T-helper 17 cell (primary cell): ENCODE results near the gene MSI2. TPM values are rescaled to one million over a fixed set of nuclear protein-coding genes. Genes with fewer than 3 reads are reported as not detected.

Experiments
- ATAC-seq: fragments of 150-1000 bp; cut with Tn5 transposase; 2 replicates; pipeline ENCODE4 v1.10.0; 2021; ENCODE audit warnings: mild to moderate bottlenecking, moderate library complexity
- DNase-seq, 3 donors: peaks; one replicate each; pipeline versions ENCODE4 v3.0.0 to v3.0.0-alpha.2; 2020 to 2021
- H3K9me3 ChIP-seq: one replicate; pipeline ENCODE4 v1.7.0; 2013; ENCODE audit warnings: low read length, mild to moderate bottlenecking; ENCODE audit not compliant: control insufficient read depth, poor library complexity, severe bottlenecking
- H3K27ac Mint-ChIP-seq: one replicate; pipeline ENCODE4 v1.8.0; 2022; ENCODE audit warnings: mild to moderate bottlenecking, moderate library complexity, mixed read lengths
- H3K27me3 Mint-ChIP-seq: one replicate; pipeline ENCODE4 v1.8.0; 2022; ENCODE audit warnings: mixed read lengths
- H3K36me3 Mint-ChIP-seq: one replicate; pipeline ENCODE4 v1.8.0; 2022; ENCODE audit warnings: low read depth, mixed read lengths
- H3K4me1 Mint-ChIP-seq: one replicate; pipeline ENCODE4 v1.8.0; 2022; ENCODE audit warnings: mild to moderate bottlenecking, mixed read lengths
- H3K4me3 Mint-ChIP-seq: one replicate; pipeline ENCODE4 v1.8.0; 2022; ENCODE audit warnings: mild to moderate bottlenecking, moderate library complexity, mixed read lengths
- total RNA-seq, 4 donors: library from RNA in 2 of 4; stranded (reverse) in 2 of 4; gene quantifications; one replicate each; pipeline ENCODE4 v1.2.3 and lab custom pipeline; 2022 to 2026

Gene MSI2
- total RNA-seq, 2 donors from 2014 or later, result 148 to 151 TPM

DNA sequence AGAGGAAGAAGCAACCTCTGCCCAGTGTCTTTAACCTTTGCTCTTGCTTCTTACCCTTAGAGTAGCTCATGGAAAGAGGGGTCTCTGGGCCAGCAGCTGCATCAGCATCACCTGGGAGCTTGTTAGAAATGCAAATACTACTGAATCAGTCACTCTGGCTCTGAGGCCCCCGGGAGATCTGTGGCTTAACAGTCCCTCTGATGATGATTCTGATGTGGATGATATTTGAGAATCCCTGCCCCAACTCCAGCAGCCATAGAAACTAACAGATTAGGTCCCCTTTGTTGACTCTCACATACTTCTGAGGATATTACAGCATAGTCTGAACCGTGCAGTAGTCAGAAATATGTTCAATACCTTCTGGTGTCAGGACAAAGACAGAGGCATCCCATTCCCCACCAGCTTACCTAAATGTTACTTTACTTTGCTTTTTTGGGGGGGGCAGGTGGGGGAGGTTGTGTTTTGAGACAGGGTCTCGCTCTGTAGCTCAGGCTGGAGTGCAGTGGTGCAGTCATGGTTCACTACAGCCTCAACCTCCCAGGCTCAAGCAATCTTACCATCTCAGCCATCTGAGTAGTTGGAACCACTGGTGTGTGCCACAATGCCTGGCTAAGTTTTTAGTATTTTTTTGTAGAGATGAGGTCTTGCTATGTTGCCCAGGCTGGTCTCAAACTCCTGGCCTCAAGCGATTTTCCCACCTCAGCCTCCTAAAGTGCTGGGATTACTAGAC is 268.7 kb downstream of the MSI2 start:
- Mint-ChIP-seq H3K36me3 (no peaks in the 10 kb centered on the region), H3K4me3 (no peak overlapping the region), H3K27ac (peak overlapping the region; percentile 53), H3K27me3 (no peaks in the 10 kb centered on the region), H3K4me1 (peaks cover 17% of the 10 kb centered on the region)
- ATAC-seq (no peak), DNase-seq (no peak)
- H3K9me3 ChIP-seq, result no peaks in the 10 kb centered on the region

DNA sequence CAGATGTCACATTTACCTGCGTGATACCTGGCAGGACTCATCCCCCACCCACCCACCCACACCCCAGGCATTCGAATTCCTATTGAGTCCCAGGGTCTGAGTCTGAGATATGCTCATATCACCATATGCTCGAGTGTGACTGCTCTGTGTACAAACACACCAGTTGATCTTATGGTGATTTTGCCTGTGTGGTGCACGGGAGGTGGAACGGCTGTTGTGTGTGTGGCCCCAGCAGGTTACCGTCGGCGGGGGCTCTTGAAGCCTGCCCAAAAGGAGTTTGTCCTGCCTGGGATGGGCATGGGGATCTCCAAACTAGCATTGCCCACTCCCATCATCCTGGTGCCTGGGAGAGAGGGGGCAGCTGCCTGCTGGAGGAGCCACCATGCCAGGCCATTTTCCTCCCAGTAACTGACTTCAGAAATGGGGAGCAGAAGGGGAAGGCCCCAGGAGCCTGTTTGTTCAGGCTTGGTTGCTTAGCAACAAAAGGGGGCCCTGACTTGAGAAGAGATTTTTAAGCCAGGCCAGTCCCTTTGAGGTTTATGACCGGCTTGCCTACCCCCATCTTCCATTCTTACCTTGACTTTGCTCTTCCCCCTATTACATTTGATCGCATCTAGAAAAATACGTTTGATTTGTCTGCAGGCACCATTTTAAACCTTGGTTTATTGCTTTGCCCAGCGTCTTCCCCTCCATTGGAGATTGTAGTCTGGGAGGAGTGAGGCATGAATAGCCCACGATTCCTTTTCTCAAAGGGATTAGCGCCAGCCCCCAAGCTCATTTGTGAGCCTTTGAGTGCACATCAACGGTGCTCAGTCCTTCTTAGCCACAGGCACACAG is 271.1 kb downstream of the MSI2 start:
- DNase-seq, result no peak
- H3K9me3 ChIP-seq, result no peaks in the 10 kb centered on the region
- H3K4me1 Mint-ChIP-seq, result peaks cover 21% of the 10 kb centered on the region
- no peak for ATAC-seq
- no peak overlapping the region for H3K27ac Mint-ChIP-seq
- no peaks in the 10 kb centered on the region for H3K27me3 Mint-ChIP-seq
- H3K4me3 Mint-ChIP-seq, result no peak overlapping the region
- H3K36me3 Mint-ChIP-seq, result no peaks in the 10 kb centered on the region

DNA sequence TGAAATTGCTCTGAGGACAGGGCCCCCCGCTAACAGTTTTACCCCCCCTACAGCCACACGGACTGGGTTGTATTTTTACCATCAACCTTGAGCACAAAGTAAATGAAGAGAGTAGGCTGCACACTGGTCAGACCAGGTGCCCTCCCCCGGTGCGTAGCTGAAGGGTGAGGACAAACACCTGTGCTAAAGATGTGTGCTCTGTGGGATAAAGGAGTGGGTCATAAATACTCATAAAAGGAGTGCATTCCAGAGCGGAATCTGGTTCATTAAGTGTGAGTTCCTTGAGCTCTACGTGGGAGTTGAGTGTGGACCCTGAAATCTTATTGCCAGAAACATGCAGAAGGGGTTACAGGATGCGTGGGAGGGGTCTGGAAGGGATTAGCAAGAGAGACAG is 271.7 kb downstream of the MSI2 start:
- H3K4me3 Mint-ChIP-seq, result no peak overlapping the region
- H3K9me3 ChIP-seq, result no peaks in the 10 kb centered on the region
- no peak for DNase-seq
- no peak overlapping the region for H3K27ac Mint-ChIP-seq
- H3K4me1 Mint-ChIP-seq, result peaks cover 21% of the 10 kb centered on the region
- H3K27me3 Mint-ChIP-seq, result no peaks in the 10 kb centered on the region
- H3K36me3 Mint-ChIP-seq, result no peaks in the 10 kb centered on the region
- no peak for ATAC-seq

DNA sequence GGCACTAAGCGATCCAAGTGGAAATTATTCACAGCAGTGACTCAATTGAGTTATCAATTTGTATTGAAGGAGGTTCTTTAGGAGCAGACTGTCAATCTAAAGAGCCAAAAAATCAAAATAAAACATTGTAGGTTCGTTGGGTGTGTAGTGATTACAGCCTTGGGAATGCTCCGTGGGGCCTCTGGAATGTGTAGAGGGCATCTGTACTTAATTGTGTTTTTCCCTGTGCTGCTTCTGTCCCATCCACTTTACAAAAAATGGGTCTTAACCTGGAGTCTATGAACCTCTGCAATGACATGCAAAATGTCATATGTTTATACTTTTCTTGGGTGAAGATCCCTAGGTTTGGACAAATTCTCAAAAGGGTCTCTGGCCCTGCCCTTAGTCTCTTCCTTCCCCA is 273.7 kb downstream of the MSI2 start:
- Mint-ChIP-seq H3K4me1 (peaks cover 14% of the 10 kb centered on the region), H3K36me3 (no peaks in the 10 kb centered on the region), H3K27ac (peak overlapping the region; percentile 56), H3K4me3 (no peak overlapping the region), H3K27me3 (no peaks in the 10 kb centered on the region)
- no peak for ATAC-seq
- no peak for DNase-seq
- H3K9me3 ChIP-seq, result no peaks in the 10 kb centered on the region

DNA sequence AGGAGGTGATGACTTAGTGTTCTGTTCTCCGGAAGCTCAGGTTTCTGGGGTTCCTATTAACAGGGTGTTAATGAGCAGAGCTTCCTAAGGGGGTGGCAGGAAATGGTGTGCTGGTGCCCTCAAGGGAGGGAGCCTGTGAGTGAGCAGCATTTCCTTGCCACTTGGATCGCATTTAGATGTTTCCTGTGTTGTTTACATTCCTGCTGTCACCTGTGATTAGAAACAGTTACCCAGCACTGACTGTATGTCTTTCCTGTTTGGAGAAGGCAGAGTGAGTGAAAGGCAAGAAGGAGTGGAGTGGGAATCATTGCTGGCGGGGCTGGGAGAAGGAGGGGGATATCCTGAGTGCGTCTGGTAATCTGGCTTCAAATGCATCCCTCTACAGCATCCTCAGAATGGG is 274.2 kb downstream of the MSI2 start:
- DNase-seq, result no peak
- H3K4me3 Mint-ChIP-seq, result no peak overlapping the region
- H3K27ac Mint-ChIP-seq, result peak overlapping the region; percentile 56
- no peak for ATAC-seq
- no peaks in the 10 kb centered on the region for H3K36me3 Mint-ChIP-seq
- H3K27me3 Mint-ChIP-seq, result no peaks in the 10 kb centered on the region
- peaks cover 17% of the 10 kb centered on the region for H3K4me1 Mint-ChIP-seq
- H3K9me3 ChIP-seq, result no peaks in the 10 kb centered on the region

DNA sequence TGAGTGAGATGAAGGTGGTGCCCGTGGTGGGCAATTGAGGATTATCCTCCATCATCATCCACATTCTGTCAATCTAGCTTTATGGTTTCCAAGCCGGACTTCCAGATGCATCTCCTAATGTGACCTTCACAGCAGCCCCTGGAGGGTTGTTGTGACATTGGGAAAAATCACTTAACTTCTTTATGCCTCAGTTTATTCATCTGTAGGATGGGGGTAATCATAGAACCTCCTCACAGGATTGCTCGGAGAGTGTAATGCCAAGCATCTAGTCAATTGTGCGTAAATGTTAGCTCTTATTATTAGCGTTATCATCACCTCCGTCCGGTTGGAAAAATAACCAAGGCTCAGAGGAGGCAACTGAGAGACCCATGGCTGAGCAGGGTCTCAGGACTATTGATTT is 274.8 kb downstream of the MSI2 start:
- peaks cover 17% of the 10 kb centered on the region for H3K4me1 Mint-ChIP-seq
- peak overlapping the region; percentile 56 for H3K27ac Mint-ChIP-seq
- no peak for ATAC-seq
- no peak overlapping the region for H3K4me3 Mint-ChIP-seq
- DNase-seq, result no peak
- H3K9me3 ChIP-seq, result no peaks in the 10 kb centered on the region
- no peaks in the 10 kb centered on the region for H3K36me3 Mint-ChIP-seq
- H3K27me3 Mint-ChIP-seq, result no peaks in the 10 kb centered on the region

DNA sequence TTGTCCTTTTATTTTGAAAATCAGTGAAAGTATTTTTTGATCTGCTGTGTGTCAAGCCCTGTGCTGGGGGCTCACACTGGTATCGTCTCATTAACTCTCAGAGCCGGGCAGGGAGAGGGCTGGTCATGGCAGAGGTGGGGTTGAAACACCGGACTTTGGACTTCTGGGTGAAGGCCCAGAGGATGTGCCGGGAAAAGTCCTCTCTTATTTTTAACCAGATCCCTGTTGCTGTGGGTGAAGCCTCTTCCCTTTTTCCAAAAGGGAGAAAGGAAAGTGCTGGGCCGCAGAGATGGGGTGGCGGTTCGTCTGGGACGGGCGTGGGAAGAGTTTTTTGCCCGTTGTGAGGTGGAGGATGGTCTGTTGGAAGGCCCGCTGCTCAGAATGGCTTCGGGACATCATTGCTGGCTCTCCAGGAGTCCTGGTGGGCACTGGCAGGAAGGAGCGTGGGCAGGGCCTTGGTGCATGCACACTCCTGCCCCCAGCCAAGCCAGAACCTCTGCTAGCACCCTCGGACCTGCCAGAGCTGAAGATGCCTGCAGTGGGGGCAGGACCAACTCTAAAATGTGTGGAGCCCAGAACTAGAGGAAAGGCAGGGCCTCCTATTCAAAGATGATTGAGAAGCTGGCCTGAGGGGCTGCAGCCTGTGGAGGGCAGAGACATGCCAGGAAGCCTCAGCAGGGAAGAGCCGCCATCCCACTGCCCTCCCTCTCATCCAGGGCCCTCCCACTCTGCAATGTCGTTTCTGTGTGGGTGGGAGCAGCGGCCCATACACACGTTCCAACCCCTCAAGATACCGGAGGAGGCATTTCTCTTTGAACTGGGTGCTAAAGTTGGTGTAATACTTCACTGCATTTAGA is 275.6 kb downstream of the MSI2 start:
- H3K27ac Mint-ChIP-seq, result peak overlapping the region; percentile 3
- no peaks in the 10 kb centered on the region for H3K27me3 Mint-ChIP-seq
- H3K9me3 ChIP-seq, result no peaks in the 10 kb centered on the region
- H3K36me3 Mint-ChIP-seq, result no peaks in the 10 kb centered on the region
- no peak for DNase-seq
- ATAC-seq, result no peak
- no peak overlapping the region for H3K4me3 Mint-ChIP-seq
- H3K4me1 Mint-ChIP-seq, result peaks cover 19% of the 10 kb centered on the region

DNA sequence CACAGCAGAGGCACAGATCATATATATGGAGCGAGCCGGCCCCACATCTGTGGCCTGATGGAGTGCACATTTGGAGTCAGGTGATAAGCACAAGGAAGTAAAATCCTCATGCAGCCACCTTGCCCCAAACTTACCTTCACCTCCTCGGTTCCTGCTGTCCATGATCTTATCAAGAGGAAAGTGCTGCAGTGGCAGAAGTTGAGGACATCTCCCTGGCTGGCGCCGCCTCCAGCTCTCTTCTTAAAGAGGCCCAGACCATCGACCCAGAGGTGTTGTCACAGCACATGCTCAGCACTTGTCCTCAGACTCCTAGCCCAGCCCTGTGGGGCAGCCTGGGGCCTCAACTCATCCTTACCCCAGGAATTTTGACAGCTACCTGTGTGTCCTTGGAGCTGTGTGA is 276.2 kb downstream of the MSI2 start:
- peaks cover 22% of the 10 kb centered on the region for H3K4me1 Mint-ChIP-seq
- H3K36me3 Mint-ChIP-seq, result no peaks in the 10 kb centered on the region
- DNase-seq, result no peak
- no peaks in the 10 kb centered on the region for H3K27me3 Mint-ChIP-seq
- no peak overlapping the region for H3K4me3 Mint-ChIP-seq
- no peaks in the 10 kb centered on the region for H3K9me3 ChIP-seq
- no peak for ATAC-seq
- peak overlapping the region; percentile 3 for H3K27ac Mint-ChIP-seq

DNA sequence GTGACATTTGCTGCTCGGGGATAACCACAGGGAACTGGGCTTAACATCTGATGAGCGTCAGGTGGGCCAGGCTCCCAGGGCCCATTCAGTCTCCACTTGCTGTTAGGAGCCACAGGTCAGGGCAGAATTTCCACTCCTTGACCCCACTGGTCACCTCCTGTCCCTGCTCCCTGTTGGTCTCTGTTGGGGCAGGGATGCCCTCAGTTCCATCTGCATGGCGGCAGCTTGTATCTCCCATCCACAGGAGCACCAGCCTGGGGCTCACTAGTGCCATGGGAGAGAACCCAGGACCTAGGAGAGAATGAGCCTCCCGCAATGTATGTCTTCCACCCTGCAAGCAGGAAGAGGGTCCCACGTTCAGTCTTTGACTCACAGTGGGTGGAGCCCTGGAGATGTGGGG is 276.6 kb downstream of the MSI2 start:
- Mint-ChIP-seq H3K4me3 (no peak overlapping the region), H3K27me3 (no peaks in the 10 kb centered on the region), H3K27ac (peak overlapping the region; percentile 4), H3K4me1 (peaks cover 24% of the 10 kb centered on the region), H3K36me3 (no peaks in the 10 kb centered on the region)
- H3K9me3 ChIP-seq, result no peaks in the 10 kb centered on the region
- ATAC-seq (no peak), DNase-seq (no peak)

DNA sequence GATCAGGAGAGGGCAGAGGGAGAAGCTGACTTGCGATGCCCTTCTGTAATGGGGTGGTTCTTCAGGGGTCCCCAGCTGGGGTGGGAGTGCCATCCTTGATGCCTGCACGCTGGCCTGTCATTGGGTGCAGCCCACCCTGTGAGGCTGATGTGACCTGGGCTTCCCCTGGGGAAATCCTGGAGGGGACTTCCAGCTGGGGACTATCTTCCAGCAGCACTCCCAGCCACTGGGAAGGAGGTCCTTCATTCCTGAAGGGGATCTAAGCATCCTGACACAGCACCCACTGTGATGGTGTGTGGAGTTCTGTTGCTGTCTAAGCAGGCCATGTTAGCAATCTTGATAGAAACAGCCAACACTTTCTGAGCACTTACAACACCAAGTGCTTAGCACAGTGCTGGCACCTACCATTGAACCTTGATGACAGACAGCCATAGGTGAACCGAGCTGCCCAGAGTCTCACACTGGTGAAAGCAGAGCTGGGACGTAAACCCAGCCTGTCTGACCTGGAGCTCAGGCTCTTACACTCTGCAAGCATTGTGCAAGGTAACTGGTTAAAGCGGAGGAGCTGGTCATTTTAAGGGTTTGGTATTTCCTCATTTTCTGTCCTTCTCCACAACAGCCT is 277.5 kb downstream of the MSI2 start:
- no peaks in the 10 kb centered on the region for H3K36me3 Mint-ChIP-seq
- DNase-seq, result no peak
- H3K4me1 Mint-ChIP-seq, result peaks cover 28% of the 10 kb centered on the region
- H3K9me3 ChIP-seq, result no peaks in the 10 kb centered on the region
- no peak for ATAC-seq
- no peak overlapping the region for H3K4me3 Mint-ChIP-seq
- H3K27ac Mint-ChIP-seq, result peak overlapping the region; percentile 4
- H3K27me3 Mint-ChIP-seq, result no peaks in the 10 kb centered on the region

DNA sequence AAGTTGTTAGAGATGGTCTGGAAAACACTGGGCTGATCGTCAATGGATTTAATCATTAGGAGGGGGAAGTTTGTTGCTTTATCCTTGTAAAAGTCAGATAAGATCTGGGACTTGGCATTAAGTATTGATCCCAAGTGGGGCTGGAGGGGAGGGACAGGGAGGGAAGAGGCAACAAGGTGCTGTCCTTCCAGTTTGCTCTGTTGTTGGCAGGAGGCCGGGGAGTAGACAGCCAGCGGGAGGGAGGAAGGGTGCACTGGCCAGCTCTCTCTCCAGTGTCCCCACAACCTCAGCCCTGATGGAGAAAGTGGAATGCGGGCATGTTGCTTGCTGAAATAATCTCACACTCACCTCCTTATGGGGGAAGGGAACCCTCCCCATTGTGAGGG is 278.5 kb downstream of the MSI2 start:
- H3K9me3 ChIP-seq, result no peaks in the 10 kb centered on the region
- no peak overlapping the region for H3K4me3 Mint-ChIP-seq
- ATAC-seq (no peak), DNase-seq (no peak)
- no peaks in the 10 kb centered on the region for H3K27me3 Mint-ChIP-seq
- no peaks in the 10 kb centered on the region for H3K36me3 Mint-ChIP-seq
- no peak overlapping the region for H3K27ac Mint-ChIP-seq
- H3K4me1 Mint-ChIP-seq, result peaks cover 25% of the 10 kb centered on the region

DNA sequence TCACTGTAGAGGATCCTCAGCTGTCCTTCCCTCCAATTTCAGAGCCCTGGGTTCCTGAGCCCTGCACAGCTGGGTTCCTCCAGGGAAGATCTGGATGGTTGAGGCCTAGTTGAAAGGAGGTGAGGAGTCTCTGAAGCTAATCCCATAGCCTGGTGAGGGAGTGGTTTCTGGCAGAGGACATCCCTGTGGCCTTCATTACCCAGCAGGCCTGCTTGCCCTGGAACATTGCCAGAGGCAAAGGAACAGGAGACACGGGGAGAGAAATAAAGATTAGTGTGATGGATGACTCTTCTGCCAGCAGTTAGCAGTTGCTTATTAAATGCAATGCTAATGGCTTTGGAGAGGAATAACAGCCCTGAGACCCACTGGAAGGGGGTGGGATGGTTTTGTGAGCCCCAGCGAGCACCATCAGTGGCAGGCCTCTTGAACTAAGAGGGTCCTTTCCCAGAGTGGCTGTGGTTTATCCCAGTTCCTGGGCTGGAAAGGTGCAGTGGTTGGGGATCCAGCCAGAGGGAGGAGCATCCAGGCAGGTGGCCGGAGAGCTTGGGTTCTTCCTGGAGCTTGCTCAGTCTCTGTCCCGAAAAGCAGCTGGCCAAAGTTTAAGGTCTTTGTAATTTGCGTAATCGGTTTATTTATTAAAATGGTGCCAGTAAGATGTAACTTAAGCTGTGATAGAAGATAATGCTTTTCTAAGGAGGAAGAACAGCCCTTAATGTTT is 279.1 kb downstream of the MSI2 start:
- H3K4me1 Mint-ChIP-seq, result peaks cover 25% of the 10 kb centered on the region
- no peaks in the 10 kb centered on the region for H3K36me3 Mint-ChIP-seq
- H3K27ac Mint-ChIP-seq, result no peak overlapping the region
- no peak overlapping the region for H3K4me3 Mint-ChIP-seq
- ATAC-seq, result no peak
- DNase-seq, result no peak
- no peaks in the 10 kb centered on the region for H3K9me3 ChIP-seq
- no peaks in the 10 kb centered on the region for H3K27me3 Mint-ChIP-seq
